PC-9 (cell line): ENCODE measurements around the gene CLHC1. TPM values are rescaled to one million over a fixed set of nuclear protein-coding genes. Genes with fewer than 3 reads are reported as not detected.
"Not testable (repeated sequence)": the region's sequence is repeated elsewhere in the genome, so short reads cannot be mapped to it uniquely, and the experiment has no call there.

Experiments used
- BruUV-seq: library from RNA; stranded (reverse); fragments of 400-500 nt; replicated peaks from 2 replicates; lab custom pipeline; 2021; lab: Mats Ljungman, UMichigan
- CTCF ChIA-PET: fragments of 300-600 bp; sonication (Branson Sonifier 250); formaldehyde crosslinking; loops from one replicate; lab custom pipeline; 2022; ENCODE audit warnings: antibody characterized with exemption; lab: Charles Lee
- POLR2A ChIA-PET: fragments of 300-600 bp; sonication (Branson Sonifier 250); formaldehyde crosslinking; loops from one replicate; lab custom pipeline; 2022; ENCODE audit warnings: antibody characterized with exemption; ENCODE audit not compliant: unreplicated experiment; lab: Charles Lee
- DNase-seq, 2 experiments: peaks; one replicate each; pipeline versions ENCODE4 v3.0.0 to v3.0.0-alpha.2; 2015 to 2022; ENCODE audit warnings: mixed read lengths in 1 of 2
- H2AFZ ChIP-seq: fragments of 200-600 bp; sonication (generic); 2 replicates; pipeline ENCODE4 v1.8.1; 2017; ENCODE audit warnings: antibody characterized with exemption
- H3F3A ChIP-seq: fragments of 200-600 bp; sonication (generic); 2 replicates; pipeline ENCODE4 v1.8.1; 2017; ENCODE audit warnings: antibody characterized with exemption, mild to moderate bottlenecking, low read depth; ENCODE audit not compliant: insufficient read depth
- H3K27ac ChIP-seq: fragments of 200-600 bp; sonication (generic); 2 replicates; pipeline ENCODE4 v1.6.1; 2016; ENCODE audit warnings: mixed run types
- H3K27me3 ChIP-seq: fragments of 200-600 bp; sonication (generic); 2 replicates; pipeline ENCODE4 v1.6.1; 2016; ENCODE audit warnings: low read depth, mixed run types; ENCODE audit not compliant: insufficient read depth
- H3K36me3 ChIP-seq: fragments of 200-600 bp; sonication (generic); 2 replicates; pipeline ENCODE4 v1.6.1; 2016; ENCODE audit warnings: low read depth, mixed run types
- H3K4me1 ChIP-seq: fragments of 200-600 bp; sonication (generic); replicated peaks from 2 replicates; pipeline ENCODE4 v1.6.1; 2016; ENCODE audit warnings: mixed run types; ENCODE audit not compliant: insufficient read depth
- H3K4me2 ChIP-seq: fragments of 200-600 bp; sonication (generic); 2 replicates; pipeline ENCODE4 v1.6.1; 2017; ENCODE audit warnings: mixed run types
- H3K4me3 ChIP-seq: fragments of 200-600 bp; sonication (generic); 2 replicates; pipeline ENCODE4 v1.6.1; 2016; ENCODE audit warnings: mixed run types
- H3K79me2 ChIP-seq: fragments of 200-600 bp; sonication (generic); 2 replicates; pipeline ENCODE4 v1.6.1; 2017; ENCODE audit warnings: low read depth, mixed run types
- H3K9me2 ChIP-seq: fragments of 200-600 bp; sonication (generic); 2 replicates; pipeline ENCODE4 v1.8.1; 2017; ENCODE audit warnings: mild to moderate bottlenecking; ENCODE audit not compliant: insufficient read depth
- H3K9me3 ChIP-seq: fragments of 200-600 bp; sonication (generic); 2 replicates; pipeline ENCODE4 v1.8.1; 2016; ENCODE audit warnings: low read depth; ENCODE audit not compliant: insufficient read depth
- H4K20me1 ChIP-seq: fragments of 200-600 bp; sonication (generic); 2 replicates; pipeline ENCODE4 v1.8.1; 2017; ENCODE audit not compliant: insufficient read depth
- EZH2 ChIP-seq: fragments of 200-600 bp; sonication (generic); IDR thresholded peaks from 2 replicates; pipeline ENCODE4 v1.8.0; 2017; ENCODE audit warnings: antibody characterized with exemption, low read depth
- intact Hi-C: fragments of 100-400 bp; cut with micrococcal nuclease; formaldehyde crosslinking; loops from one replicate; pipeline ENCODE4 v1.10.0; 2022; ENCODE audit not compliant: unreplicated experiment
- total RNA-seq: library from RNA; stranded (reverse); gene quantifications from 2 replicates; pipeline ENCODE4 v1.2.3, GENCODE V29; 2021
- TF ChIP-seq, protein P1 (sequence below): fragments of 200-600 bp; sonication (generic); conservative IDR thresholded peaks from 2 replicates; pipeline ENCODE4 v1.6.1; 2017; ENCODE audit warnings: mixed run types, antibody characterized with exemption, mild to moderate bottlenecking, moderate library complexity

CLHC1 gene
- total RNA-seq, 1 experiment from 2014 or later = 27.1 TPM

DNA sequence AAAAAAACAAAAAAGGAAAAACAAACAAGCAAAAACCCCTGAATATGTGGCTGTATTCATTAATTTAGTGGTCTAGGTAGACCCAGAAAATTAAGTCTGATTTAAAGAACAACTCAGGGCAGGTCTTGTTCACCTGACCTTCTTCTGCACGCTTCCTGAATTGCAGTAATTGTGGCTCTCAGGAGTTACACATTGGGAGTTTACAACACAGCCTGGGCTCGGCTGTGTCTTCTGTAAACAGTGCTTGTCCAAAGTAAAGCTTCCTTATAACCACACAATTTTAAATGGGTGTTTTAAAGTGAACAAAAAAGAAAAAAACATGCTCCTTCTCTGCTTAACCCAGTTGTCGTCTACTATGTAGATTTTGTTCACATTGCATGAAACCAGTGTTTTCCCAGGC is 45.2 kb upstream of the CLHC1 start:
- no TSS peak for BruUV-seq
- peak overlapping the region; percentile 14; the same call in 1 of the 2 replicates for H2AFZ ChIP-seq
- no peak overlapping the region for H3K27ac ChIP-seq
- CTCF ChIA-PET = no interaction called here
- TF ChIP-seq, protein P1, sequence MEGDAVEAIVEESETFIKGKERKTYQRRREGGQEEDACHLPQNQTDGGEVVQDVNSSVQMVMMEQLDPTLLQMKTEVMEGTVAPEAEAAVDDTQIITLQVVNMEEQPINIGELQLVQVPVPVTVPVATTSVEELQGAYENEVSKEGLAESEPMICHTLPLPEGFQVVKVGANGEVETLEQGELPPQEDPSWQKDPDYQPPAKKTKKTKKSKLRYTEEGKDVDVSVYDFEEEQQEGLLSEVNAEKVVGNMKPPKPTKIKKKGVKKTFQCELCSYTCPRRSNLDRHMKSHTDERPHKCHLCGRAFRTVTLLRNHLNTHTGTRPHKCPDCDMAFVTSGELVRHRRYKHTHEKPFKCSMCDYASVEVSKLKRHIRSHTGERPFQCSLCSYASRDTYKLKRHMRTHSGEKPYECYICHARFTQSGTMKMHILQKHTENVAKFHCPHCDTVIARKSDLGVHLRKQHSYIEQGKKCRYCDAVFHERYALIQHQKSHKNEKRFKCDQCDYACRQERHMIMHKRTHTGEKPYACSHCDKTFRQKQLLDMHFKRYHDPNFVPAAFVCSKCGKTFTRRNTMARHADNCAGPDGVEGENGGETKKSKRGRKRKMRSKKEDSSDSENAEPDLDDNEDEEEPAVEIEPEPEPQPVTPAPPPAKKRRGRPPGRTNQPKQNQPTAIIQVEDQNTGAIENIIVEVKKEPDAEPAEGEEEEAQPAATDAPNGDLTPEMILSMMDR = no peak
- no peak for TF ChIP-seq EZH2
- H3K9me3 ChIP-seq = no peaks in the 10 kb centered on the region
- H3F3A ChIP-seq = no peaks in the 10 kb centered on the region
- POLR2A ChIA-PET = no interaction called here
- no peaks in the 10 kb centered on the region for H4K20me1 ChIP-seq
- intact Hi-C loops = no loop called here
- H3K4me3 ChIP-seq = no peak overlapping the region
- 0 out of 2 replicates have a peak, but pooled peaks cover 8% of the 10 kb centered on the region for H3K4me1 ChIP-seq
- H3K27me3 ChIP-seq = no peaks in the 10 kb centered on the region
- no peak overlapping the region for H3K4me2 ChIP-seq
- H3K9me2 ChIP-seq = no peaks in the 10 kb centered on the region
- no peaks in the 10 kb centered on the region for H3K79me2 ChIP-seq
- DNase-seq = no peak
- H3K36me3 ChIP-seq = no peaks in the 10 kb centered on the region

DNA sequence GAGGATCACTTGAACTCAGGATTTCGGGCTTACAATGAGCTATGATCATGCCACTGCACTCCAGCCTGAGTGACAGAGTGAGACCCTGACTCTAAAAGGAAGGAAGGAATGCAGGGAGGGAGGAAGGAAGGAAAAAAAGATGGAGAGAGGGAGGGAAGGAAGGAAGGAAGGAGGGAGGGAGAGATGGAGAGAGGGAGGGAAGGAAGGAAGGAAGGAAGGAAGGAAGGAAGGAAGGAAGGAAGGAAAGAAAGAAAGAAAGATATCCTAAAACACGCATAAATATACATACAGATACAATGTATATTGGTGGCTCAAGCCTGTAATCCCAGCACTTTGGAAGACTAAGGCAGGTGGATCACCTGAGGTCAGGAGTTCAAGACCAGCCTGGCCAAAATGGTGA is 42.3 kb upstream of the CLHC1 start:
- DNase-seq, H3K27ac ChIP-seq, BruUV-seq, H4K20me1 ChIP-seq, H3K9me3 ChIP-seq, H3K4me2 ChIP-seq, H3K27me3 ChIP-seq, H3K4me1 ChIP-seq, CTCF ChIA-PET, POLR2A ChIA-PET, H3K36me3 ChIP-seq, H2AFZ ChIP-seq, intact Hi-C loops, H3F3A ChIP-seq, H3K9me2 ChIP-seq, H3K79me2 ChIP-seq, H3K4me3 ChIP-seq: not testable (repeated sequence)

DNA sequence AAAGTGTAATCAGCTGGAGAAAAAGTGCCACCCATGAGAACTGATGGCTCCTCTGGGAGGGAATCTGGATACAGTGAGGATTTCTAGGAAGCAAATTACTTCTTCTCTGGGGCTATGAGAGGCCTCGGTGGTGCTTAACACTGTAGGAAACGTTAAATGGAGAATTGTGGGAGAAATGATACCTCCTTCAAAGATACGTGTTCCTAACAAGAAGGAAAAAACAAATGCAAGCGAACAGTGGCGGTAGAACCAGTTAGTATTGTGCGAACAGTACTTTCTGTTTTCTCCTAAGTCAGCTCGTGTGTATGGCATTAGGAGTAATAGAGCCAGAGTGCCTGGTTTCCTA is 37.5 kb upstream of the CLHC1 start:
- H3K4me1 ChIP-seq = peaks cover 14% of the 10 kb centered on the region
- H3K27me3 ChIP-seq = no peaks in the 10 kb centered on the region
- H3K79me2 ChIP-seq = peaks cover 21% of the 10 kb centered on the region
- peak overlapping the region; percentile 92 for H3K4me2 ChIP-seq
- H2AFZ ChIP-seq = peak overlapping the region; percentile 95
- ChIA-PET CTCF (no interaction called here), POLR2A (interaction anchor here (0.6 to 0.7 kb wide), 2 partner anchors 122 to 184 kb away, joined by 3 to 5 read pairs; no protein-coding TSS in a partner anchor)
- H3K9me2 ChIP-seq = no peaks in the 10 kb centered on the region
- TF ChIP-seq, protein P1 = no peak
- no peak for TF ChIP-seq EZH2
- peaks cover 20% of the 10 kb centered on the region for H3F3A ChIP-seq
- intact Hi-C loops = loop anchor here (1.0 to 10.0 kb wide), 7 partner anchors 13 to 865 kb away; partner anchors contain the start of genes CFAP36, CLHC1, PPP4R3B and RPS27A
- no peaks in the 10 kb centered on the region for H3K9me3 ChIP-seq
- H3K27ac ChIP-seq = peak overlapping the region; percentile 62
- no peaks in the 10 kb centered on the region for H4K20me1 ChIP-seq
- peaks cover 10% of the 10 kb centered on the region; the same call in 1 of the 2 replicates for H3K36me3 ChIP-seq
- TSS peak; percentile 86 for BruUV-seq
- H3K4me3 ChIP-seq = peak overlapping the region; percentile 85
- DNase-seq = peak in 1 of 2 experiments; percentile 3
